ENCODE measurements around the gene RPL39L.

RPL39L gene

GRCh38 chr3:187088701-187089100, 50.6 kb downstream of the RPL39L start:
- Histone ChIP-seq H3K4ac (ENCODE audit: low read depth, low read length) (no peak overlapping the region), H3K36me3 (ENCODE audit: control insufficient read depth, insufficient read depth, low read length) (no peaks in the 10 kb centered on the region), H3K4me1 (ENCODE audit: control insufficient read depth, low read depth, low read length) (no peaks in the 10 kb centered on the region), H3K56ac (ENCODE audit: low read length) (no peak overlapping the region), H3K27ac (ENCODE audit: low read depth, low read length) (no peak overlapping the region), H2BK5ac (ENCODE audit: low read length) (no peak overlapping the region), H2AK5ac (ENCODE audit: low read length) (no peak overlapping the region), H3K79me2 (ENCODE audit: control insufficient read depth, insufficient read depth, low read length) (no peaks in the 10 kb centered on the region), H3K4me3 (ENCODE audit: low read length) (no peak overlapping the region), H3K18ac (ENCODE audit: low read length) (no peak overlapping the region), H3K4me2 (ENCODE audit: low read length) (no peak overlapping the region), H2BK120ac (ENCODE audit: low read depth, low read length) (no peak overlapping the region), H3K9ac (ENCODE audit: low read length) (no peak overlapping the region), H2BK15ac (replicated peaks; ENCODE audit: low read depth) (no peak overlapping the region), H3K79me1 (ENCODE audit: low read length) (no peaks in the 10 kb centered on the region), H3K23ac (ENCODE audit: low read length) (no peak overlapping the region), H4K5ac (ENCODE audit: low read length) (no peak overlapping the region), H4K8ac (ENCODE audit: low read depth, low read length) (no peak overlapping the region), H3K27me3 (ENCODE audit: insufficient read depth, low read length, poor library complexity) (no peaks in the 10 kb centered on the region)
- WGBS (ENCODE audit: extremely low coverage, insufficient coverage, low lambda C conversion rate) = no CpG with 5 or more reads among the region's 1 CpG
- DNase-seq = no peak

- no CpG with 5 or more reads among the region's 3 CpGs for WGBS (ENCODE audit: extremely low coverage, insufficient coverage, low lambda C conversion rate)
- no peak overlapping the region for H3K4me3 ChIP-seq (ENCODE audit: low read length)
These were observed 52.5 kb downstream of the RPL39L start for GRCh38 chr3:187086831-187087230.

GRCh38 chr3:187085933-187086332, 53.4 kb downstream of the RPL39L start:
- Histone ChIP-seq H2BK120ac (ENCODE audit: low read depth, low read length) (no peak overlapping the region), H2AK5ac (ENCODE audit: low read length) (no peak overlapping the region), H3K56ac (ENCODE audit: low read length) (no peak overlapping the region), H2BK5ac (ENCODE audit: low read length) (no peak overlapping the region), H3K79me1 (ENCODE audit: low read length) (no peaks in the 10 kb centered on the region), H3K4ac (ENCODE audit: low read depth, low read length) (no peak overlapping the region), H3K9ac (ENCODE audit: low read length) (no peak overlapping the region), H3K4me3 (ENCODE audit: low read length) (no peak overlapping the region), H3K27ac (ENCODE audit: low read depth, low read length) (no peak overlapping the region), H2BK15ac (replicated peaks; ENCODE audit: low read depth) (no peak overlapping the region), H3K23ac (ENCODE audit: low read length) (no peak overlapping the region), H3K4me2 (ENCODE audit: low read length) (no peak overlapping the region), H4K8ac (ENCODE audit: low read depth, low read length) (no peak overlapping the region), H3K4me1 (ENCODE audit: control insufficient read depth, low read depth, low read length) (no peaks in the 10 kb centered on the region), H3K79me2 (ENCODE audit: control insufficient read depth, insufficient read depth, low read length) (no peaks in the 10 kb centered on the region), H3K36me3 (ENCODE audit: control insufficient read depth, insufficient read depth, low read length) (no peaks in the 10 kb centered on the region), H3K27me3 (ENCODE audit: insufficient read depth, low read length, poor library complexity) (no peaks in the 10 kb centered on the region), H3K18ac (ENCODE audit: low read length) (no peak overlapping the region), H4K5ac (ENCODE audit: low read length) (no peak overlapping the region)
- DNase-seq = no peak
- no CpG with 5 or more reads among the region's 1 CpG for WGBS (ENCODE audit: extremely low coverage, insufficient coverage, low lambda C conversion rate)

More at GRCh38 chr3:187086831-187087230, 52.5 kb downstream of the RPL39L start:
- Histone ChIP-seq H3K18ac (ENCODE audit: low read length) (no peak overlapping the region), H3K4me2 (ENCODE audit: low read length) (no peak overlapping the region), H3K27ac (ENCODE audit: low read depth, low read length) (no peak overlapping the region), H2AK5ac (ENCODE audit: low read length) (no peak overlapping the region), H3K27me3 (ENCODE audit: insufficient read depth, low read length, poor library complexity) (no peaks in the 10 kb centered on the region), H2BK120ac (ENCODE audit: low read depth, low read length) (no peak overlapping the region), H3K36me3 (ENCODE audit: control insufficient read depth, insufficient read depth, low read length) (no peaks in the 10 kb centered on the region), H4K8ac (ENCODE audit: low read depth, low read length) (no peak overlapping the region), H3K79me2 (ENCODE audit: control insufficient read depth, insufficient read depth, low read length) (no peaks in the 10 kb centered on the region), H3K23ac (ENCODE audit: low read length) (no peak overlapping the region), H3K4me1 (ENCODE audit: control insufficient read depth, low read depth, low read length) (no peaks in the 10 kb centered on the region), H2BK15ac (replicated peaks; ENCODE audit: low read depth) (no peak overlapping the region), H4K5ac (ENCODE audit: low read length) (no peak overlapping the region), H3K9ac (ENCODE audit: low read length) (no peak overlapping the region), H3K56ac (ENCODE audit: low read length) (no peak overlapping the region), H3K79me1 (ENCODE audit: low read length) (no peaks in the 10 kb centered on the region), H3K4ac (ENCODE audit: low read depth, low read length) (no peak overlapping the region), H2BK5ac (ENCODE audit: low read length) (no peak overlapping the region)
- DNase-seq = no peak

- Histone ChIP-seq H3K4me1 (ENCODE audit: control insufficient read depth, low read depth, low read length) (no peaks in the 10 kb centered on the region), H3K18ac (ENCODE audit: low read length) (no peak overlapping the region), H3K4ac (ENCODE audit: low read depth, low read length) (no peak overlapping the region), H3K4me2 (ENCODE audit: low read length) (no peak overlapping the region), H3K27me3 (ENCODE audit: insufficient read depth, low read length, poor library complexity) (no peaks in the 10 kb centered on the region), H3K27ac (ENCODE audit: low read depth, low read length) (no peak overlapping the region), H4K5ac (ENCODE audit: low read length) (no peak overlapping the region), H2BK5ac (ENCODE audit: low read length) (no peak overlapping the region), H3K23ac (ENCODE audit: low read length) (no peak overlapping the region), H2AK5ac (ENCODE audit: low read length) (no peak overlapping the region), H3K79me1 (ENCODE audit: low read length) (no peaks in the 10 kb centered on the region), H3K56ac (ENCODE audit: low read length) (no peak overlapping the region), H3K9ac (ENCODE audit: low read length) (no peak overlapping the region), H3K79me2 (ENCODE audit: control insufficient read depth, insufficient read depth, low read length) (no peaks in the 10 kb centered on the region), H2BK15ac (replicated peaks; ENCODE audit: low read depth) (no peak overlapping the region), H2BK120ac (ENCODE audit: low read depth, low read length) (no peak overlapping the region), H3K4me3 (ENCODE audit: low read length) (no peak overlapping the region), H3K36me3 (ENCODE audit: control insufficient read depth, insufficient read depth, low read length) (no peaks in the 10 kb centered on the region), H4K8ac (ENCODE audit: low read depth, low read length) (no peak overlapping the region)
- WGBS (ENCODE audit: extremely low coverage, insufficient coverage, low lambda C conversion rate) = no CpG with 5 or more reads among the region's 5 CpGs
- no peak for DNase-seq
These were observed 54.2 kb downstream of the RPL39L start for GRCh38 chr3:187085021-187085666.

- Histone ChIP-seq H3K27me3 (ENCODE audit: insufficient read depth, low read length, poor library complexity) (no peaks in the 10 kb centered on the region), H2BK120ac (ENCODE audit: low read depth, low read length) (no peak overlapping the region), H3K27ac (ENCODE audit: low read depth, low read length) (no peak overlapping the region), H3K4ac (ENCODE audit: low read depth, low read length) (no peak overlapping the region), H2AK5ac (ENCODE audit: low read length) (no peak overlapping the region), H2BK15ac (replicated peaks; ENCODE audit: low read depth) (no peak overlapping the region), H3K4me2 (ENCODE audit: low read length) (no peak overlapping the region), H3K79me1 (ENCODE audit: low read length) (no peaks in the 10 kb centered on the region), H3K4me3 (ENCODE audit: low read length) (no peak overlapping the region), H3K23ac (ENCODE audit: low read length) (no peak overlapping the region), H3K56ac (ENCODE audit: low read length) (no peak overlapping the region), H4K8ac (ENCODE audit: low read depth, low read length) (no peak overlapping the region), H2BK5ac (ENCODE audit: low read length) (no peak overlapping the region), H3K18ac (ENCODE audit: low read length) (no peak overlapping the region), H3K79me2 (ENCODE audit: control insufficient read depth, insufficient read depth, low read length) (no peaks in the 10 kb centered on the region), H4K5ac (ENCODE audit: low read length) (no peak overlapping the region), H3K36me3 (ENCODE audit: control insufficient read depth, insufficient read depth, low read length) (no peaks in the 10 kb centered on the region), H3K4me1 (ENCODE audit: control insufficient read depth, low read depth, low read length) (no peaks in the 10 kb centered on the region), H3K9ac (ENCODE audit: low read length) (no peak overlapping the region)
- WGBS (ENCODE audit: extremely low coverage, insufficient coverage, low lambda C conversion rate) = no CpG with 5 or more reads among the region's 2 CpGs
- DNase-seq = no peak
These were observed 54.7 kb downstream of the RPL39L start for GRCh38 chr3:187084580-187084979.

- H2BK120ac ChIP-seq (ENCODE audit: low read depth, low read length) = no peak overlapping the region
- no peak overlapping the region for H3K4me3 ChIP-seq (ENCODE audit: low read length)
- H3K27me3 ChIP-seq (ENCODE audit: insufficient read depth, low read length, poor library complexity) = no peaks in the 10 kb centered on the region
- no peak overlapping the region for H2BK15ac ChIP-seq (replicated peaks; ENCODE audit: low read depth)
- H3K18ac ChIP-seq (ENCODE audit: low read length) = no peak overlapping the region
- no peaks in the 10 kb centered on the region for H3K36me3 ChIP-seq (ENCODE audit: control insufficient read depth, insufficient read depth, low read length)
- H4K8ac ChIP-seq (ENCODE audit: low read depth, low read length) = no peak overlapping the region
- no peaks in the 10 kb centered on the region for H3K79me1 ChIP-seq (ENCODE audit: low read length)
- no peaks in the 10 kb centered on the region for H3K79me2 ChIP-seq (ENCODE audit: control insufficient read depth, insufficient read depth, low read length)
- no peak overlapping the region for H3K23ac ChIP-seq (ENCODE audit: low read length)
- no peak overlapping the region for H3K56ac ChIP-seq (ENCODE audit: low read length)
- WGBS (ENCODE audit: extremely low coverage, insufficient coverage, low lambda C conversion rate) = no CpG with 5 or more reads among the region's 5 CpGs
- no peak overlapping the region for H2BK5ac ChIP-seq (ENCODE audit: low read length)
- H4K5ac ChIP-seq (ENCODE audit: low read length) = no peak overlapping the region
- no peak overlapping the region for H3K9ac ChIP-seq (ENCODE audit: low read length)
- H3K27ac ChIP-seq (ENCODE audit: low read depth, low read length) = no peak overlapping the region
- no peak overlapping the region for H2AK5ac ChIP-seq (ENCODE audit: low read length)
- H3K4ac ChIP-seq (ENCODE audit: low read depth, low read length) = no peak overlapping the region
- H3K4me1 ChIP-seq (ENCODE audit: control insufficient read depth, low read depth, low read length) = no peaks in the 10 kb centered on the region
- no peak for DNase-seq
- no peak overlapping the region for H3K4me2 ChIP-seq (ENCODE audit: low read length)
These were observed 55.2 kb downstream of the RPL39L start for GRCh38 chr3:187084126-187084525.
